ENCODE results near the gene GOLGA6A.

GOLGA6A gene

GRCh38 chr15:74032606-74033561 lies 49.5 kb downstream of the GOLGA6A start:
- no peak overlapping the region for H3K4me3 ChIP-seq (ENCODE audit: low read depth, low read length)
- no peak for TF ChIP-seq CTCF (conservative IDR thresholded peaks at IDR 0.05; ENCODE audit: low read depth, low read length)
- no peak for DNase-seq (ENCODE audit: low read depth)

GRCh38 chr15:74032046-74032445 lies 50.3 kb downstream of the GOLGA6A start:
- TF ChIP-seq CTCF (conservative IDR thresholded peaks at IDR 0.05; ENCODE audit: low read depth, low read length), result no peak
- no peak overlapping the region for H3K4me3 ChIP-seq (ENCODE audit: low read depth, low read length)
- no peak for DNase-seq (ENCODE audit: low read depth)

- DNase-seq (ENCODE audit: low read depth), result no peak
- no peak for TF ChIP-seq CTCF (conservative IDR thresholded peaks at IDR 0.05; ENCODE audit: low read depth, low read length)
- H3K4me3 ChIP-seq (ENCODE audit: low read depth, low read length), result no peak overlapping the region
Observed at GRCh38 chr15:74028646-74029045, 53.7 kb downstream of the GOLGA6A start.

GRCh38 chr15:74027688-74028087 lies 54.7 kb downstream of the GOLGA6A start:
- no peak for DNase-seq (ENCODE audit: low read depth)
- TF ChIP-seq CTCF (conservative IDR thresholded peaks at IDR 0.05; ENCODE audit: low read depth, low read length), result no peak
- H3K4me3 ChIP-seq (ENCODE audit: low read depth, low read length), result no peak overlapping the region

- TF ChIP-seq CTCF (conservative IDR thresholded peaks at IDR 0.05; ENCODE audit: low read depth, low read length), result no peak
- H3K4me3 ChIP-seq (ENCODE audit: low read depth, low read length), result no peak overlapping the region
- peak; percentile 47 for DNase-seq (ENCODE audit: low read depth)
Observed at GRCh38 chr15:74025436-74025835, 56.9 kb downstream of the GOLGA6A start.

GRCh38 chr15:74024687-74025086 lies 57.7 kb downstream of the GOLGA6A start:
- no peak overlapping the region for H3K4me3 ChIP-seq (ENCODE audit: low read depth, low read length)
- no peak for TF ChIP-seq CTCF (conservative IDR thresholded peaks at IDR 0.05; ENCODE audit: low read depth, low read length)
- no peak for DNase-seq (ENCODE audit: low read depth)

Data from choroid plexus epithelial cell (primary cell).